Coronary artery (tissue), 2 donors: ENCODE results near the gene TAF15.

Source experiments
- DNase-seq: peaks from one replicate; pipeline ENCODE4 v3.0.0-alpha.2; 2017; ENCODE audit warnings: low spot score
- H3K27ac ChIP-seq, 2 donors: fragments of 200-600 bp; sonication (generic); one replicate each; pipeline ENCODE4 v1.5.1; 2016 to 2019
- H3K4me3 ChIP-seq: fragments of 200-600 bp; sonication (generic); 2 replicates; pipeline ENCODE4 v1.5.1; 2016; ENCODE audit warnings: mild to moderate bottlenecking, moderate library complexity
- CTCF ChIP-seq: fragments of 200-600 bp; sonication (generic); IDR thresholded peaks from one replicate; pipeline ENCODE4 v1.5.1; 2019; ENCODE audit warnings: antibody characterized with exemption

Gene TAF15

GRCh38 chr17:35765756-35766488, 43.4 kb upstream of the TAF15 start:
- no peak overlapping the region for H3K27ac ChIP-seq
- no peak for TF ChIP-seq CTCF
- no peak overlapping the region for H3K4me3 ChIP-seq
- no peak for DNase-seq

GRCh38 chr17:35766489-35766877, 42.8 kb upstream of the TAF15 start:
- DNase-seq: no peak
- TF ChIP-seq CTCF: no peak
- Histone ChIP-seq H3K4me3 (no peak overlapping the region), H3K27ac (no peak overlapping the region)

- peak; percentile 19 for TF ChIP-seq CTCF
- Histone ChIP-seq H3K27ac (no peak overlapping the region), H3K4me3 (no peak overlapping the region)
- no peak for DNase-seq
These were observed 42.3 kb upstream of the TAF15 start for GRCh38 chr17:35766903-35767510.

- no peak for TF ChIP-seq CTCF
- no peak overlapping the region for H3K27ac ChIP-seq
- no peak overlapping the region for H3K4me3 ChIP-seq
- DNase-seq: no peak
These were observed 40.5 kb upstream of the TAF15 start for GRCh38 chr17:35768797-35769196.

- no peak overlapping the region for H3K27ac ChIP-seq
- H3K4me3 ChIP-seq: no peak overlapping the region
- no peak for TF ChIP-seq CTCF
- DNase-seq: no peak
These were observed 39.3 kb upstream of the TAF15 start for GRCh38 chr17:35769895-35770486.

- DNase-seq: no peak
- TF ChIP-seq CTCF: no peak
- H3K4me3 ChIP-seq: no peak overlapping the region
- H3K27ac ChIP-seq: peak overlapping the region; percentile 86 to 95
These were observed 36.2 kb upstream of the TAF15 start for GRCh38 chr17:35773129-35773528.
